ENCODE measurements around the gene MRPL10.

The MRPL10 gene

GRCh38 chr17:47812146-47812920, 19.0 kb downstream of the MRPL10 start:
- no peak for DNase-seq

GRCh38 chr17:47811709-47812108, 19.6 kb downstream of the MRPL10 start:
- no peak for DNase-seq

- DNase-seq, result no peak
These were observed 20.3 kb downstream of the MRPL10 start for GRCh38 chr17:47810901-47811635.

GRCh38 chr17:47810200-47810821, 21.0 kb downstream of the MRPL10 start:
- no peak for DNase-seq

- no peak for DNase-seq
These were observed 22.4 kb downstream of the MRPL10 start for GRCh38 chr17:47808830-47809480.

- DNase-seq, result no peak
These were observed 23.1 kb downstream of the MRPL10 start for GRCh38 chr17:47808036-47808829.

GRCh38 chr17:47807421-47807820, 23.9 kb downstream of the MRPL10 start:
- no peak for DNase-seq

GRCh38 chr17:47806913-47807255, 24.5 kb downstream of the MRPL10 start:
- DNase-seq, result no peak

- no peak for DNase-seq
These were observed 25.1 kb downstream of the MRPL10 start for GRCh38 chr17:47806026-47806912.

GRCh38 chr17:47804461-47804860, 26.9 kb downstream of the MRPL10 start:
- no peak for DNase-seq

GRCh38 chr17:47803751-47804150, 27.6 kb downstream of the MRPL10 start:
- no peak for DNase-seq

GRCh38 chr17:47803201-47803600, 28.1 kb downstream of the MRPL10 start:
- DNase-seq, result no peak

- peak; percentile 62 to 83 (median 65) for DNase-seq
These were observed 28.9 kb downstream of the MRPL10 start for GRCh38 chr17:47802341-47803022.

- no peak for DNase-seq
These were observed 29.4 kb downstream of the MRPL10 start for GRCh38 chr17:47801906-47802305.

GRCh38 chr17:47801176-47801765, 30.1 kb downstream of the MRPL10 start:
- no peak for DNase-seq

GRCh38 chr17:47800686-47801085, 30.7 kb downstream of the MRPL10 start:
- no peak for DNase-seq

GRCh38 chr17:47797797-47798196, 33.5 kb downstream of the MRPL10 start:
- DNase-seq, result no peak

GRCh38 chr17:47792979-47793378, 38.4 kb downstream of the MRPL10 start:
- DNase-seq, result no peak

- no peak for DNase-seq
These were observed 38.9 kb downstream of the MRPL10 start for GRCh38 chr17:47792457-47792856.

GRCh38 chr17:47791025-47791424, 40.3 kb downstream of the MRPL10 start:
- peak in 1 of 3 experiments; percentile 12 for DNase-seq
